B cell (primary cell): ENCODE results near the gene N4BP2L2. TPM values are rescaled to one million over a fixed set of nuclear protein-coding genes. Genes with fewer than 3 reads are reported as not detected.

Experiments
- ATAC-seq: fragments of 200-7000 bp; cut with Tn5 transposase; one replicate; pipeline ENCODE4 v1.10.0; 2021; ENCODE audit warnings: low read depth, mild to moderate bottlenecking, moderate number of reproducible peaks, moderate library complexity
- CTCF ChIA-PET: fragments of 350-600 bp; sonication (Branson Sonifier 250); formaldehyde crosslinking; loops from one replicate; lab custom pipeline; 2021; ENCODE audit warnings: antibody characterized with exemption, inconsistent platforms; lab: Charles Lee
- POLR2A ChIA-PET: fragments of 350-600 bp; sonication (Branson Sonifier 250); formaldehyde crosslinking; loops from one replicate; lab custom pipeline; 2021; ENCODE audit warnings: antibody characterized with exemption; lab: Charles Lee
- DNase-seq: peaks from one replicate; pipeline ENCODE4 v3.0.0; 2013
- H2AFZ ChIP-seq: 2 replicates; pipeline ENCODE4 v1.6.1; 2012; ENCODE audit warnings: mild to moderate bottlenecking, low read depth, low read length; ENCODE audit not compliant: insufficient read depth, poor library complexity, severe bottlenecking
- H3K27ac ChIP-seq, 2 donors: 1 replicate in 1 of 2; 2 replicates in 1 of 2; pipeline ENCODE4 v1.5.1; 2012 to 2013; ENCODE audit warnings: low read length in 2 of 2, mild to moderate bottlenecking in 2 of 2, moderate library complexity in 1 of 2
- H3K27me3 ChIP-seq, 4 experiments: fragments of 200-600 bp in 1 of 4; sonication (generic) in 1 of 4; replicated peaks in 1 of 4; 1 replicate in 2 of 4; 2 replicates in 2 of 4; pipeline versions ENCODE4 v1.6.1 to v1.7.0; 2013 to 2016; ENCODE audit warnings: low read length in 3 of 4, mild to moderate bottlenecking in 2 of 4, mixed read lengths in 1 of 4, moderate library complexity in 1 of 4; ENCODE audit not compliant: insufficient read depth in 4 of 4, control insufficient read depth in 3 of 4; ENCODE audit errors: control extremely low read depth in 1 of 4
- H3K36me3 ChIP-seq, 2 experiments: replicated peaks in 1 of 2; 1 replicate in 1 of 2; 2 replicates in 1 of 2; pipeline versions ENCODE4 v1.6.1 to v1.7.1; 2013; ENCODE audit warnings: low read length in 1 of 2; ENCODE audit not compliant: insufficient read depth in 2 of 2, control insufficient read depth in 1 of 2; ENCODE audit errors: control extremely low read depth in 1 of 2, extremely low read depth in 1 of 2
- H3K4me1 ChIP-seq, 2 donors: fragments of 200-600 bp in 1 of 2; sonication (generic) in 1 of 2; 1 replicate in 1 of 2; 2 replicates in 1 of 2; pipeline versions ENCODE4 v1.5.1 to v1.6.1; 2013 to 2017; ENCODE audit warnings: low read length in 2 of 2; ENCODE audit not compliant: control insufficient read depth in 2 of 2, insufficient read depth in 2 of 2
- H3K4me2 ChIP-seq: replicated peaks from 2 replicates; pipeline ENCODE3; 2012; ENCODE audit warnings: mild to moderate bottlenecking, low read depth, low read length; ENCODE audit not compliant: poor library complexity, severe bottlenecking
- H3K4me3 ChIP-seq, 5 experiments: fragments of 200-600 bp in 1 of 5; sonication (generic) in 1 of 5; 1 replicate in 3 of 5; 2 replicates in 2 of 5; pipeline versions ENCODE4 v1.5.1 to v1.7.0; 2011 to 2016; ENCODE audit warnings: low read length in 4 of 5, mild to moderate bottlenecking in 4 of 5, low read depth in 2 of 5, control low read depth in 1 of 5, moderate library complexity in 1 of 5; ENCODE audit not compliant: insufficient read depth in 1 of 5; ENCODE audit errors: control extremely low read depth in 1 of 5, extremely low read depth in 1 of 5
- H3K79me2 ChIP-seq: fragments of 200-600 bp; sonication (generic); one replicate; pipeline ENCODE4 v1.6.0; 2016; ENCODE audit warnings: low read length; ENCODE audit not compliant: control insufficient read depth, insufficient read depth
- H3K9ac ChIP-seq: fragments of 200-600 bp; sonication (generic); 2 replicates; pipeline ENCODE4 v1.6.1; 2017; ENCODE audit warnings: mild to moderate bottlenecking, low read length, moderate library complexity
- H3K9me3 ChIP-seq, 3 donors: one replicate each; pipeline versions ENCODE4 v1.6.1 to v1.7.1; 2013; ENCODE audit warnings: low read length in 2 of 3; ENCODE audit not compliant: control insufficient read depth in 2 of 3, insufficient read depth in 1 of 3; ENCODE audit errors: control extremely low read depth in 1 of 3
- H4K20me1 ChIP-seq: 2 replicates; pipeline ENCODE4 v1.6.0; 2012; ENCODE audit warnings: mild to moderate bottlenecking, low read length; ENCODE audit not compliant: insufficient read depth, control insufficient read depth, poor library complexity, severe bottlenecking
- H3K27ac Mint-ChIP-seq: one replicate; pipeline ENCODE4 v1.8.0; 2021; ENCODE audit warnings: mixed read lengths
- H3K27me3 Mint-ChIP-seq: one replicate; pipeline ENCODE4 v1.8.0; 2021; ENCODE audit warnings: mixed read lengths
- H3K4me1 Mint-ChIP-seq: one replicate; pipeline ENCODE4 v1.8.0; 2021; ENCODE audit warnings: mixed read lengths
- H3K4me3 Mint-ChIP-seq: one replicate; pipeline ENCODE4 v1.8.0; 2021; ENCODE audit warnings: mixed read lengths
- H3K9me3 Mint-ChIP-seq: one replicate; pipeline ENCODE4 v1.8.0; 2022; ENCODE audit warnings: mixed read lengths; ENCODE audit not compliant: insufficient read depth
- EZH2 ChIP-seq: IDR thresholded peaks from 2 replicates; pipeline ENCODE4 v1.6.1; 2012; ENCODE audit warnings: borderline replicate concordance, low read depth, mild to moderate bottlenecking, moderate library complexity, low read length; ENCODE audit not compliant: insufficient read depth, poor library complexity, severe bottlenecking
- WGBS: methylation state at CpG from one replicate; pipeline ENCODE4 v1.1.5; 2013; ENCODE audit warnings: missing lambda C conversion rate; ENCODE audit not compliant: insufficient coverage; 5-methylcytosine and 5-hydroxymethylcytosine counted together
- intact Hi-C: fragments of 100-400 bp; cut with micrococcal nuclease; formaldehyde crosslinking; loops from one replicate; pipeline ENCODE4 v1.10.0; 2022
- polyA plus RNA-seq: library from polyadenylated mRNA; depleted of rRNA; stranded (reverse); fragments of >200 nt; gene quantifications from 2 replicates; pipeline ENCODE4 v1.2.3, GENCODE V29; 2012
- total RNA-seq, 2 donors: library from RNA; stranded (reverse); fragments of 120-200 nt in 1 of 2; gene quantifications; 1 replicate in 1 of 2; 2 replicates in 1 of 2; pipeline versions ENCODE4 v1.2.3 to v1.2.4, GENCODE V29; 2013 to 2022
- TF ChIP-seq, protein P1 (sequence below): fragments of 200-600 bp; IDR thresholded peaks from one replicate; pipeline ENCODE4 v1.8.0; 2022; ENCODE audit warnings: antibody characterized with exemption, mild to moderate bottlenecking

Gene N4BP2L2
- total and polyA plus RNA-seq, 2 donors (not counting 1 experiment from before 2014, with no cell fraction given): 63.9 to 239 TPM

DNA sequence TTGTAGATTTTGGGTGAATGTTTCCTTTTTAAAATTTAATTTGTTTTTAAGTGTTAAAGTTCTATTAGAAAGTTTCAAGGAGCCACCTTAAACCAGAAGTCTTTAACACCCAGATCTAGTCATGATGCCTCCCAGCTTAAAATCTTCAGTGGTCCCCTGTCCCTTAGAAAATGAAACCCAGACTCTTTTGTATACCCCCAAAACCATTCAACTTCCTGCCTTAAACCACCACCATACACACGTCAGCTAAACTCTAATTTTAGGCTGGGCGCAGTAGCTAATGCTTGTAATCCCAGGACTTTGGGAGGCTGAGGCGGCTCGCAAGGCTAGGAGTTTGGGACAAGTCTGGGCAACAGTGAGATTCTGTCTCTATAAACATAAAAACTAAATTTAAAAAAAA, 148.5 kb downstream of the N4BP2L2 start:
- no peak for TF ChIP-seq EZH2
- TF ChIP-seq, protein P1, sequence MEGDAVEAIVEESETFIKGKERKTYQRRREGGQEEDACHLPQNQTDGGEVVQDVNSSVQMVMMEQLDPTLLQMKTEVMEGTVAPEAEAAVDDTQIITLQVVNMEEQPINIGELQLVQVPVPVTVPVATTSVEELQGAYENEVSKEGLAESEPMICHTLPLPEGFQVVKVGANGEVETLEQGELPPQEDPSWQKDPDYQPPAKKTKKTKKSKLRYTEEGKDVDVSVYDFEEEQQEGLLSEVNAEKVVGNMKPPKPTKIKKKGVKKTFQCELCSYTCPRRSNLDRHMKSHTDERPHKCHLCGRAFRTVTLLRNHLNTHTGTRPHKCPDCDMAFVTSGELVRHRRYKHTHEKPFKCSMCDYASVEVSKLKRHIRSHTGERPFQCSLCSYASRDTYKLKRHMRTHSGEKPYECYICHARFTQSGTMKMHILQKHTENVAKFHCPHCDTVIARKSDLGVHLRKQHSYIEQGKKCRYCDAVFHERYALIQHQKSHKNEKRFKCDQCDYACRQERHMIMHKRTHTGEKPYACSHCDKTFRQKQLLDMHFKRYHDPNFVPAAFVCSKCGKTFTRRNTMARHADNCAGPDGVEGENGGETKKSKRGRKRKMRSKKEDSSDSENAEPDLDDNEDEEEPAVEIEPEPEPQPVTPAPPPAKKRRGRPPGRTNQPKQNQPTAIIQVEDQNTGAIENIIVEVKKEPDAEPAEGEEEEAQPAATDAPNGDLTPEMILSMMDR: no peak
- H3K9ac ChIP-seq: no peak overlapping the region
- no peak overlapping the region for H3K27ac Mint-ChIP-seq
- H3K4me1 Mint-ChIP-seq: peaks cover 5% of the 10 kb centered on the region
- H3K27ac ChIP-seq: no peak overlapping the region
- no peaks in the 10 kb centered on the region for H3K79me2 ChIP-seq
- DNase-seq: no peak
- H4K20me1 ChIP-seq: no peaks in the 10 kb centered on the region
- ChIA-PET POLR2A (no interaction called here), CTCF (no interaction called here)
- no peaks in the 10 kb centered on the region for H3K27me3 ChIP-seq
- no peak overlapping the region for H3K4me3 Mint-ChIP-seq
- ATAC-seq: no peak
- H3K36me3 ChIP-seq: no peaks in the 10 kb centered on the region
- no peaks in the 10 kb centered on the region for H3K9me3 Mint-ChIP-seq
- no peak overlapping the region for H3K4me2 ChIP-seq
- H3K4me1 ChIP-seq: peaks cover 0 to 3% of the 10 kb centered on the region in 2 donors
- 0% methylated on average over 1 of the region's 4 CpGs for WGBS
- no peaks in the 10 kb centered on the region for H3K27me3 Mint-ChIP-seq
- intact Hi-C loops: no loop called here
- no peaks in the 10 kb centered on the region for H3K9me3 ChIP-seq
- no peak overlapping the region for H2AFZ ChIP-seq
- no peak overlapping the region for H3K4me3 ChIP-seq

DNA sequence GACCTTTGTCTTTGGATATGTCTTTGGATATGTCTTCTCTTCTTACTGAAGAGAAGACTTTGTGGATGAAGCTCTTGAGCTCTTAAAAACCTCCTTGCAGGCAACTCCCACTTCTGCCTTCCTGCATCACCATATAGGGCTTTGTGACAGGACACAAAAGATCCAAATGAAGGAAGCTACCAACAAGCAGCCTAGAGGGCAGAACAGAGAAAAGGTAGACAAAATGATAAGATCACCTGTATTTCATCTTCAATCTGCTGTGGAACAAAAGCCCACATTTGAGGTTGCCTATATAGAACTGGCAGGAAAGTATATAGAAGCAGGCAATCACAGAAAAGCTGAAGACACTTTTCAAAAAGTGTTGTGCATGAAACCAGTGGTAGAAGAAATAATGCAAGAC, 153.2 kb downstream of the N4BP2L2 start:
- no peaks in the 10 kb centered on the region for H3K36me3 ChIP-seq
- H3K4me3 ChIP-seq: no peak overlapping the region
- peaks cover 0 to 3% of the 10 kb centered on the region in 2 donors for H3K4me1 ChIP-seq
- CTCF ChIA-PET: no interaction called here
- no peaks in the 10 kb centered on the region for H3K27me3 Mint-ChIP-seq
- intact Hi-C loops: no loop called here
- peaks cover 3% of the 10 kb centered on the region for H3K4me1 Mint-ChIP-seq
- no peak overlapping the region for H3K27ac Mint-ChIP-seq
- no peak overlapping the region for H3K4me3 Mint-ChIP-seq
- no peaks in the 10 kb centered on the region for H3K79me2 ChIP-seq
- DNase-seq (no peak), ATAC-seq (no peak)
- H3K27ac ChIP-seq: no peak overlapping the region
- TF ChIP-seq, protein P1: no peak
- TF ChIP-seq EZH2: no peak
- no peak overlapping the region for H3K9ac ChIP-seq
- no peaks in the 10 kb centered on the region for H4K20me1 ChIP-seq
- H3K9me3 ChIP-seq: no peaks in the 10 kb centered on the region
- H2AFZ ChIP-seq: no peak overlapping the region
- no peaks in the 10 kb centered on the region for H3K9me3 Mint-ChIP-seq
- POLR2A ChIA-PET: no interaction called here
- no peak overlapping the region for H3K4me2 ChIP-seq
- H3K27me3 ChIP-seq: no peaks in the 10 kb centered on the region
